H1 (cell line): ENCODE results near the gene TXNDC11. TPM values are rescaled to one million over a fixed set of nuclear protein-coding genes. Genes with fewer than 3 reads are reported as not detected.

Experiments used
- polyA plus RNA-seq, 7 experiments: library from polyadenylated mRNA; depleted of rRNA in 3 of 7; stranded (reverse) in 5 of 7; unstranded in 2 of 7; fragments of >200 nt in 5 of 7; fragments of 200-250 nt in 2 of 7; gene quantifications; 1 replicate in 5 of 7; 2 replicates in 1 of 7; 4 replicates in 1 of 7; pipeline versions ENCODE4 v1.2.1 to v1.2.3, GENCODE V29; 2011 to 2013; ENCODE audit warnings: missing spikeins in 2 of 7, mixed read lengths in 2 of 7
- total RNA-seq: library from RNA; stranded (reverse); fragmentation: NEBNext Ultra II Directional; extraction: Animal tissue kit (Norgen Biotek cat#: 25700); gene quantifications from 2 replicates; pipeline ENCODE4 v1.2.1, GENCODE V29; 2021
- TF ChIP-seq, protein P1 (sequence below): fragments of 300-600 bp; sonication (generic); IDR thresholded peaks from 2 replicates; pipeline ENCODE4 v1.7.1; 2012; ENCODE audit warnings: low read length, moderate library complexity, mild to moderate bottlenecking, inconsistent platforms; ENCODE audit not compliant: insufficient replicate concordance

The TXNDC11 gene
- total and polyA plus RNA-seq, 2 of the 8 experiments (the other 6 are each of a cell fraction or from before 2014, with no cell fraction given), result 13.5 to 13.8 TPM

DNA sequence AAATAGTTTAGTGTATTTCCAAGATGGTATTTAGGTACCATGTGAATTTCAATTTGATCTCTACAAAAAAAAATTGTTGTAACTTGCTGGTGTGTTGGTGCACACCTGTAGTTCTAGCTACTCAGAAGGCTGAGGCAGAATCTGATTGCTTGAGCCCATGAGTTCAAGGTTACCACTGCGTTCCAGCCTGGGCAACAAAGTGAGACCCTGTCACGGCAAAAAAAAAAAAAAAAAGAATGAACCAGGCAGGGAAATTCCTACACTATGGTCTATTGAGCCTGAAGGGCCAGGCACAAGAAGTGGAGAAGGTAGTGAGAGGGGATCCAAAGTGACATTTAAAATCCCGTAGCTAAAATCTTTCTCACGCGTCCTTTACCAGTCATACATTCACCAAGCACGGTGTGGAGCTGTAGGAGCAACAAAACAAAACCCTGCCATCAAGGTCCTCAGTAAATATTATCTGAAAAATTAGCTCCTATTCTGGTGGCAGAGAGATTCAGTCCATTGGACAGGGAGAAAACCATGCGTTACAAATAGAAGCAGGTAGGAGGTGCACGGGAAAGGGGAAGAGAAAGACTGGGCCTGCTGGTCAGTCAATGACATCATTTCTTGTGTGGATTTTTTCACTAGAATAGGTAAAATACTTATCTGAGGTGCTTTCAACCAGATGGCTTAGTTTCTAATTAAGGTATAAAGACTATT is 27.3 kb downstream of the TXNDC11 start (continued):
- TF ChIP-seq, protein P1, sequence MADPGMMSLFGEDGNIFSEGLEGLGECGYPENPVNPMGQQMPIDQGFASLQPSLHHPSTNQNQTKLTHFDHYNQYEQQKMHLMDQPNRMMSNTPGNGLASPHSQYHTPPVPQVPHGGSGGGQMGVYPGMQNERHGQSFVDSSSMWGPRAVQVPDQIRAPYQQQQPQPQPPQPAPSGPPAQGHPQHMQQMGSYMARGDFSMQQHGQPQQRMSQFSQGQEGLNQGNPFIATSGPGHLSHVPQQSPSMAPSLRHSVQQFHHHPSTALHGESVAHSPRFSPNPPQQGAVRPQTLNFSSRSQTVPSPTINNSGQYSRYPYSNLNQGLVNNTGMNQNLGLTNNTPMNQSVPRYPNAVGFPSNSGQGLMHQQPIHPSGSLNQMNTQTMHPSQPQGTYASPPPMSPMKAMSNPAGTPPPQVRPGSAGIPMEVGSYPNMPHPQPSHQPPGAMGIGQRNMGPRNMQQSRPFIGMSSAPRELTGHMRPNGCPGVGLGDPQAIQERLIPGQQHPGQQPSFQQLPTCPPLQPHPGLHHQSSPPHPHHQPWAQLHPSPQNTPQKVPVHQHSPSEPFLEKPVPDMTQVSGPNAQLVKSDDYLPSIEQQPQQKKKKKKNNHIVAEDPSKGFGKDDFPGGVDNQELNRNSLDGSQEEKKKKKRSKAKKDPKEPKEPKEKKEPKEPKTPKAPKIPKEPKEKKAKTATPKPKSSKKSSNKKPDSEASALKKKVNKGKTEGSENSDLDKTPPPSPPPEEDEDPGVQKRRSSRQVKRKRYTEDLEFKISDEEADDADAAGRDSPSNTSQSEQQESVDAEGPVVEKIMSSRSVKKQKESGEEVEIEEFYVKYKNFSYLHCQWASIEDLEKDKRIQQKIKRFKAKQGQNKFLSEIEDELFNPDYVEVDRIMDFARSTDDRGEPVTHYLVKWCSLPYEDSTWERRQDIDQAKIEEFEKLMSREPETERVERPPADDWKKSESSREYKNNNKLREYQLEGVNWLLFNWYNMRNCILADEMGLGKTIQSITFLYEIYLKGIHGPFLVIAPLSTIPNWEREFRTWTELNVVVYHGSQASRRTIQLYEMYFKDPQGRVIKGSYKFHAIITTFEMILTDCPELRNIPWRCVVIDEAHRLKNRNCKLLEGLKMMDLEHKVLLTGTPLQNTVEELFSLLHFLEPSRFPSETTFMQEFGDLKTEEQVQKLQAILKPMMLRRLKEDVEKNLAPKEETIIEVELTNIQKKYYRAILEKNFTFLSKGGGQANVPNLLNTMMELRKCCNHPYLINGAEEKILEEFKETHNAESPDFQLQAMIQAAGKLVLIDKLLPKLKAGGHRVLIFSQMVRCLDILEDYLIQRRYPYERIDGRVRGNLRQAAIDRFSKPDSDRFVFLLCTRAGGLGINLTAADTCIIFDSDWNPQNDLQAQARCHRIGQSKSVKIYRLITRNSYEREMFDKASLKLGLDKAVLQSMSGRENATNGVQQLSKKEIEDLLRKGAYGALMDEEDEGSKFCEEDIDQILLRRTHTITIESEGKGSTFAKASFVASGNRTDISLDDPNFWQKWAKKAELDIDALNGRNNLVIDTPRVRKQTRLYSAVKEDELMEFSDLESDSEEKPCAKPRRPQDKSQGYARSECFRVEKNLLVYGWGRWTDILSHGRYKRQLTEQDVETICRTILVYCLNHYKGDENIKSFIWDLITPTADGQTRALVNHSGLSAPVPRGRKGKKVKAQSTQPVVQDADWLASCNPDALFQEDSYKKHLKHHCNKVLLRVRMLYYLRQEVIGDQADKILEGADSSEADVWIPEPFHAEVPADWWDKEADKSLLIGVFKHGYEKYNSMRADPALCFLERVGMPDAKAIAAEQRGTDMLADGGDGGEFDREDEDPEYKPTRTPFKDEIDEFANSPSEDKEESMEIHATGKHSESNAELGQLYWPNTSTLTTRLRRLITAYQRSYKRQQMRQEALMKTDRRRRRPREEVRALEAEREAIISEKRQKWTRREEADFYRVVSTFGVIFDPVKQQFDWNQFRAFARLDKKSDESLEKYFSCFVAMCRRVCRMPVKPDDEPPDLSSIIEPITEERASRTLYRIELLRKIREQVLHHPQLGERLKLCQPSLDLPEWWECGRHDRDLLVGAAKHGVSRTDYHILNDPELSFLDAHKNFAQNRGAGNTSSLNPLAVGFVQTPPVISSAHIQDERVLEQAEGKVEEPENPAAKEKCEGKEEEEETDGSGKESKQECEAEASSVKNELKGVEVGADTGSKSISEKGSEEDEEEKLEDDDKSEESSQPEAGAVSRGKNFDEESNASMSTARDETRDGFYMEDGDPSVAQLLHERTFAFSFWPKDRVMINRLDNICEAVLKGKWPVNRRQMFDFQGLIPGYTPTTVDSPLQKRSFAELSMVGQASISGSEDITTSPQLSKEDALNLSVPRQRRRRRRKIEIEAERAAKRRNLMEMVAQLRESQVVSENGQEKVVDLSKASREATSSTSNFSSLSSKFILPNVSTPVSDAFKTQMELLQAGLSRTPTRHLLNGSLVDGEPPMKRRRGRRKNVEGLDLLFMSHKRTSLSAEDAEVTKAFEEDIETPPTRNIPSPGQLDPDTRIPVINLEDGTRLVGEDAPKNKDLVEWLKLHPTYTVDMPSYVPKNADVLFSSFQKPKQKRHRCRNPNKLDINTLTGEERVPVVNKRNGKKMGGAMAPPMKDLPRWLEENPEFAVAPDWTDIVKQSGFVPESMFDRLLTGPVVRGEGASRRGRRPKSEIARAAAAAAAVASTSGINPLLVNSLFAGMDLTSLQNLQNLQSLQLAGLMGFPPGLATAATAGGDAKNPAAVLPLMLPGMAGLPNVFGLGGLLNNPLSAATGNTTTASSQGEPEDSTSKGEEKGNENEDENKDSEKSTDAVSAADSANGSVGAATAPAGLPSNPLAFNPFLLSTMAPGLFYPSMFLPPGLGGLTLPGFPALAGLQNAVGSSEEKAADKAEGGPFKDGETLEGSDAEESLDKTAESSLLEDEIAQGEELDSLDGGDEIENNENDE, result no peak
